Tibial nerve (tissue), 4 donors: ENCODE data around the gene RBM15B. TPM values are rescaled to one million over a fixed set of nuclear protein-coding genes. Genes with fewer than 3 reads are reported as not detected.
A peak's percentile ranks its signal among the peaks of the same experiment; 100 is the strongest.
"Not testable (repeated sequence)": the region's sequence is repeated elsewhere in the genome, so short reads cannot be mapped to it uniquely, and the experiment has no call there.

Experiments used
- DNase-seq, 2 donors: peaks; one replicate each; pipeline ENCODE4 v3.0.0-alpha.2; 2019; ENCODE audit warnings: low spot score in 2 of 2
- H3K27ac ChIP-seq, 4 donors: fragments of 200-600 bp; sonication (generic) in 3 of 4; one replicate each; pipeline ENCODE4 v1.5.1; 2017 to 2019; ENCODE audit warnings: mild to moderate bottlenecking in 1 of 4
- H3K27me3 ChIP-seq, 2 donors: fragments of 200-600 bp; sonication (generic) in 1 of 2; one replicate each; pipeline versions ENCODE4 v1.5.1 to v1.6.0; 2017 to 2019
- H3K36me3 ChIP-seq, 3 donors: fragments of 200-600 bp; sonication (generic); one replicate each; pipeline ENCODE4 v1.5.1; 2018 to 2019
- H3K4me1 ChIP-seq, 4 donors: fragments of 200-600 bp; sonication (generic) in 3 of 4; one replicate each; pipeline ENCODE4 v1.5.1; 2017 to 2019
- H3K4me3 ChIP-seq, 4 donors: fragments of 200-600 bp; sonication (generic) in 3 of 4; one replicate each; pipeline ENCODE4 v1.5.1; 2017 to 2019; ENCODE audit warnings: mild to moderate bottlenecking in 1 of 4, moderate library complexity in 1 of 4
- H3K9me3 ChIP-seq, 4 donors: fragments of 200-600 bp; sonication (generic) in 3 of 4; one replicate each; pipeline ENCODE4 v1.5.1; 2017 to 2019
- EP300 ChIP-seq, 2 donors: sonication (generic); formaldehyde crosslinking; IDR thresholded peaks; one replicate each; pipeline ENCODE4 v1.6.1; 2017; ENCODE audit warnings: antibody characterized with exemption in 2 of 2, mild to moderate bottlenecking in 1 of 2
- POLR2A ChIP-seq, 2 donors: fragments of 450-650 bp; IDR thresholded peaks; one replicate each; pipeline ENCODE4 v1.6.1; 2017; ENCODE audit warnings: antibody characterized with exemption in 2 of 2, mild to moderate bottlenecking in 2 of 2, moderate library complexity in 2 of 2
- WGBS, 2 donors: methylation state at CpG; one replicate each; pipeline ENCODE4 v1.1.5; 2018; 5-methylcytosine and 5-hydroxymethylcytosine counted together
- total RNA-seq, 4 donors: library from RNA; depleted of rRNA; stranded (reverse); fragments of >200 nt; gene quantifications; one replicate each; pipeline ENCODE4 v1.1.0, GENCODE V29; 2016
- TF ChIP-seq, protein P1 (sequence below), 5 experiments: fragments of 200-600 bp in 3 of 5; fragments of 450-650 bp in 2 of 5; sonication (generic) in 3 of 5; IDR thresholded peaks; one replicate each; pipeline ENCODE4 v1.5.1; 2016 to 2019; ENCODE audit warnings: antibody characterized with exemption in 5 of 5, mild to moderate bottlenecking in 3 of 5, moderate library complexity in 2 of 5

The RBM15B gene
- total RNA-seq, 4 donors from 2014 or later = 22.6 to 32.4 (median 26.0) TPM

DNA sequence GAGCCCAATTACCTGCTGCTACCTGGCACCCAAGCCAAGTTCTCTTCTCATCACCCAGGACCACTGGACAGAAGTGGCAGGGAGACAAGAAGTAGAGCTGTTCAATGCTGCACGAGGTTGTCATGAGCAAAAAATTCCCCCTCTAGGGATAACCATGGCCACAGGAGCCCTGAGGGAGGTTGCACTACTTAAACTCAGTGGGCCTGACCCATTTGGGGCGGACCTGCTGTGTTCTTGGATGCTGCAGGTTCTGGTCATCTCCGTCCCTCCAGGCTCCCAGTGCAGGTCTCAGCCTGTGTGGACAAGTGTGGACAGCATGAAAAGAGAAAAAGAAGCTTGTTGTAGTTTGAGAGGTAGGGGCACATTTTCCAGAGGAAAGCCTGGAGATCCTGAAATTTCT, 32.1 kb upstream of the RBM15B start:
- no peak for DNase-seq
- TF ChIP-seq EP300 (IDR thresholded peaks at IDR 0.05) = no peak
- TF ChIP-seq, protein P1, sequence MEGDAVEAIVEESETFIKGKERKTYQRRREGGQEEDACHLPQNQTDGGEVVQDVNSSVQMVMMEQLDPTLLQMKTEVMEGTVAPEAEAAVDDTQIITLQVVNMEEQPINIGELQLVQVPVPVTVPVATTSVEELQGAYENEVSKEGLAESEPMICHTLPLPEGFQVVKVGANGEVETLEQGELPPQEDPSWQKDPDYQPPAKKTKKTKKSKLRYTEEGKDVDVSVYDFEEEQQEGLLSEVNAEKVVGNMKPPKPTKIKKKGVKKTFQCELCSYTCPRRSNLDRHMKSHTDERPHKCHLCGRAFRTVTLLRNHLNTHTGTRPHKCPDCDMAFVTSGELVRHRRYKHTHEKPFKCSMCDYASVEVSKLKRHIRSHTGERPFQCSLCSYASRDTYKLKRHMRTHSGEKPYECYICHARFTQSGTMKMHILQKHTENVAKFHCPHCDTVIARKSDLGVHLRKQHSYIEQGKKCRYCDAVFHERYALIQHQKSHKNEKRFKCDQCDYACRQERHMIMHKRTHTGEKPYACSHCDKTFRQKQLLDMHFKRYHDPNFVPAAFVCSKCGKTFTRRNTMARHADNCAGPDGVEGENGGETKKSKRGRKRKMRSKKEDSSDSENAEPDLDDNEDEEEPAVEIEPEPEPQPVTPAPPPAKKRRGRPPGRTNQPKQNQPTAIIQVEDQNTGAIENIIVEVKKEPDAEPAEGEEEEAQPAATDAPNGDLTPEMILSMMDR (IDR thresholded peaks at IDR 0.05) = no peak
- TF ChIP-seq POLR2A (IDR thresholded peaks at IDR 0.05) = no peak
- H3K27ac ChIP-seq = no peak overlapping the region
- H3K27me3 ChIP-seq = no peaks in the 10 kb centered on the region
- H3K4me3 ChIP-seq = no peak overlapping the region
- H3K4me1 ChIP-seq = no peaks in the 10 kb centered on the region
- H3K36me3 ChIP-seq = no peaks in the 10 kb centered on the region
- WGBS, 2 donors = 62 to 63% methylated on average over 3 of the region's 3 CpGs
- H3K9me3 ChIP-seq = no peaks in the 10 kb centered on the region

DNA sequence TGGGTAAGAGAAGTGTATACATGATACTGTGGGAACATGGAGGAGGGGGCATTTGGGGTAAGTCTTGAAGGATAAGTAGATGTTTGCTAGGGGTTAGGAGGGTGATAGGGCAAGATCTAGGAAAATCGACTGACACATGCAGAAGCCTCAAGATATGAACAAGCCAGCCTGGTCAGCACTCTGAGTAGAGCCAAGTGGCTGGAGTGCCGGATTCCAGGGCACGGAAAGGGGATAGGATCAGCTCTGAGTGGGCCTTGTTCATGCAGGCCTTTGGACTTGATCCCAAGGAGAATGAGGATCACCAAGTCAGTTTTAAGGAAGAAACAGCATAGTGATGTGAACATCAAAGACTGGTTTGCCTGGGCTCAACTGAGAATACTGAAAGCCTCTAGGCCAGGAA, 30.3 kb upstream of the RBM15B start:
- H3K27me3 ChIP-seq = no peaks in the 10 kb centered on the region
- H3K4me3 ChIP-seq = no peak overlapping the region
- TF ChIP-seq, protein P1 (IDR thresholded peaks at IDR 0.05) = no peak
- TF ChIP-seq EP300 (IDR thresholded peaks at IDR 0.05) (no peak), POLR2A (IDR thresholded peaks at IDR 0.05) (no peak)
- WGBS, 2 donors = 89 to 90% methylated on average over 3 of the region's 3 CpGs
- H3K4me1 ChIP-seq = no peaks in the 10 kb centered on the region
- H3K9me3 ChIP-seq = no peaks in the 10 kb centered on the region
- no peak overlapping the region for H3K27ac ChIP-seq
- H3K36me3 ChIP-seq = no peaks in the 10 kb centered on the region
- no peak for DNase-seq

DNA sequence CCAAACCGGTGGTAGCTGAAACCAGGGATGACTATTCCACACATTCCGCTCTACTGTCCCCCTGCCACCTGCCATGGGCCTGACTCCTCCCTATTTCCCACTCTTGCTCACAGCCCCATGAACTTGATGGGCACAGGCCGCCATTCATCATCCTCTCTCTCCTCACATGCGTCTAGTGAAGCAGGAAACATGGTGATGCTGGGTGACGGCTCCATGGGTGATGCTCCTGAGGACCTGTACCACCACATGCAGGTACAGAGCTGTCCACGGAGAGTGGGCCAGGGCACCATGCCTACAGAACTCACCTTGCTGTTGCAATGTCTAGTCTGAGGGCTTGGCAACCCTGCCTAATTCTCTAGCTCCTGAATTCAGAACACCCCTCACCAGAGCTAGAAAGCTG, 29.3 kb upstream of the RBM15B start:
- Histone ChIP-seq H3K36me3 (no peaks in the 10 kb centered on the region), H3K9me3 (no peaks in the 10 kb centered on the region), H3K27ac (no peak overlapping the region), H3K4me3 (no peak overlapping the region), H3K4me1 (no peaks in the 10 kb centered on the region), H3K27me3 (no peaks in the 10 kb centered on the region)
- 89 to 94% methylated on average over 6 of the region's 6 CpGs for WGBS, 2 donors
- TF ChIP-seq, protein P1 (IDR thresholded peaks at IDR 0.05) = no peak
- no peak for TF ChIP-seq POLR2A (IDR thresholded peaks at IDR 0.05)
- no peak for TF ChIP-seq EP300 (IDR thresholded peaks at IDR 0.05)
- DNase-seq = no peak

DNA sequence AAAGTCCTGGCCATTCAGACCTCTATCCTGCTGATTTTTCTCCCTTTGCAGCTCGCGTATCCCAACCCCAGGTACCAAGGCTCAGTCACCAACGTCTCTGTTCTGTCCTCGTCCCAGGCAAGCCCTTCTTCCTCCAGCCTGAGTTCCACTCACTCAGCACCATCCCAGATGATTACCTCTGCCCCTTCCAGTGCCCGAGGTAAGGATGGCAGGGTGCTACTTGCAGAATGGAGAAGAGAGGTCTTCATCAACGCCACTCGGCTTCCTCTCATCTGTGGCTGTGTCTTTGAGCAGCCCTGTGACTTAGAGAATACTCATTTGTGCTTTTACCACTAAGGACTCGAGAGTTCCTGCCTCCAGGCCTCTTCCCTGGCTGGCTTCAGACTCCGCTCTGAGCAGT, 28.6 kb upstream of the RBM15B start:
- H3K9me3 ChIP-seq = no peaks in the 10 kb centered on the region
- H3K27ac ChIP-seq = no peak overlapping the region
- no peaks in the 10 kb centered on the region for H3K36me3 ChIP-seq
- H3K27me3 ChIP-seq = no peaks in the 10 kb centered on the region
- no peak for DNase-seq
- TF ChIP-seq EP300 (IDR thresholded peaks at IDR 0.05) (no peak), POLR2A (IDR thresholded peaks at IDR 0.05) (no peak)
- TF ChIP-seq, protein P1 (IDR thresholded peaks at IDR 0.05) = no peak
- WGBS, 2 donors = 79 to 86% methylated on average over 9 of the region's 9 CpGs
- no peaks in the 10 kb centered on the region for H3K4me1 ChIP-seq
- H3K4me3 ChIP-seq = no peak overlapping the region

DNA sequence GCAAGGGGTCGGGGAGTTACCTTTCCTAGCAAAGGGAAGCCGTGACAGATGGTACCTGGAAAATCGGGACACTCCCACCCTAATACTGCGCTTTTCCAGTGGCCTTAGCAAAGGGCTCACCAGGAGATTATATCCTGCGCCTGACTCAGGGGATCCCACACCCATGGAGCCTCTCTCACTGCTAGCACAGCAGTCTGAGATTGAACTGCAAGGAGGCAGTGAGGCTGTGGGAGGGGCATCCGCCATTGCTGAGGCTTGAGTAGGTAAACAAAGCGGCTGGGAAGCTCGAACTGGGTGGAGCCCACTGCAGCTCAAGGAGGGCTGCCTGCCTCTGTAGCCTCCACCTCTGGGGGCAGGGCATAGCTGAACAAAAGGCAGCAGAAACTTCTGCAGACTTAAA, 22.8 kb upstream of the RBM15B start:
- not testable (repeated sequence) for H3K27me3 ChIP-seq, H3K36me3 ChIP-seq, H3K4me3 ChIP-seq, H3K4me1 ChIP-seq, H3K27ac ChIP-seq, DNase-seq, H3K9me3 ChIP-seq
- 92 to 96% methylated on average over 8 of the region's 8 CpGs for WGBS, 2 donors

DNA sequence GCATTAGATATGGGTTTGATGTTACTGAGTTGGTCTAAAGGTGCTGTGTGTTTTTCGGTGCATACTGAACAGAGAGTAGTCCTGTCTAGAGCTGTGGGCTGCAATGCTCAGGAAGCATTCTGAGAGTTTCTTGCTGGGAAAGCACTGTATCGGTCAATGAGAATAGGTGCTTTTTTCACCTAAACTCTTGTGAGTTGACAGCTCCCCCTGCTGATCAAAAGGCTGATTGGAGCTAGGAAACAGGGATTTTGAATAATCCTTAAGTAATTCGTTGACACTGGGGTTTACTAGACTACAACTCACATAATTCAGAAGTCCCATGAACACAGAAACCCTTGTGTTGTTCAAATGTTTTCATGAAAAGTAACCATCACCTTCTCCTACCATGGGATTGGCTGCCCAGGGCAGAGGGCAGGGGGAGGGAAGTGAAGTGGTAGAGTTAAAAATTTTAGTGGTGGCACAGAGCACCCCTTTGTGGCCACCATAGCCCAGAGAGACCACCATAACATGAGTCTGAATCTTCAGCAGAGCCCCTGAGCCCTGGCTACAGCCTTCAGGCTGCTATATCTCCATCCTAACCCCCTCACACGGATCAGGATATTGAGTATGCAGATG, 19.0 kb upstream of the RBM15B start:
- peak in 1 of 2 donors; percentile 83 for DNase-seq
- H3K4me3 ChIP-seq = no peak overlapping the region
- 27 to 31% methylated on average over 4 of the region's 4 CpGs for WGBS, 2 donors
- H3K9me3 ChIP-seq = peaks cover 0 to 7% (median 0%) of the 10 kb centered on the region in 4 donors
- no peaks in the 10 kb centered on the region for H3K36me3 ChIP-seq
- no peaks in the 10 kb centered on the region for H3K27me3 ChIP-seq
- H3K4me1 ChIP-seq = no peaks in the 10 kb centered on the region
- H3K27ac ChIP-seq = no peak overlapping the region
- TF ChIP-seq, protein P1 (IDR thresholded peaks at IDR 0.05) = peak; percentile 32 to 61 (median 46)
- TF ChIP-seq POLR2A (IDR thresholded peaks at IDR 0.05) = no peak
